ENCODE results near the gene NCS1. TPM values are rescaled to one million over a fixed set of nuclear protein-coding genes. Genes with fewer than 3 reads are reported as not detected.
A peak's percentile ranks its signal among the peaks of the same experiment; 100 is the strongest.

NCS1 gene
- total RNA-seq, 4 donors from 2014 or later, result 105 to 231 (median 127) TPM

DNA sequence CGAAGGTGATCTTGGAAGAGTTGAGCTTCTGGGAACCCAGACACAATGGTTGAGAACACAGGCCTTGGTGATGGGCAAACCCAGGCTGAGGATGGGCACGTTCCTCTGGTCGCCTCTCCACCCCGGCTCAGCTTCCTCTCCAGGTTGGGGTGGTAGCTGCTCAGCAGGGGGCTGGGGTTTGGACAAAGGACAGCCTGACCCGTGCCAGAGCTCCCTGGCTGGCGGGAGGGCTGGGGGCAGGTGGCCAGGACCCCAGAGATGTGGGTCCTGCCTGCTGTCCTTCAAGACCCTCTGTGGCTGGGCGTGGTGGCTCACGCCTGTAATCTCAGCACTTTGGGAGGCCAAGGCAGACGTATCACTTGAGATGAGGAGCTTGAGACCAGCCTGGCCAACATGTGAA lies 25.2 kb downstream of the NCS1 start:
- H3K9me3 ChIP-seq, result no peaks in the 10 kb centered on the region
- H3K4me1 ChIP-seq, result peaks cover 0 to 100% (median 65%) of the 10 kb centered on the region in 3 donors
- peak overlapping the region; percentile 70 to 98 (median 92) for H3K27ac ChIP-seq
- no peaks in the 10 kb centered on the region for H3K36me3 ChIP-seq
- TF ChIP-seq POLR2A (IDR thresholded peaks at IDR 0.05) (no peak), EP300 (IDR thresholded peaks at IDR 0.05) (no peak), POLR2AphosphoS5 (IDR thresholded peaks at IDR 0.05) (no peak)
- TF ChIP-seq, protein P1, sequence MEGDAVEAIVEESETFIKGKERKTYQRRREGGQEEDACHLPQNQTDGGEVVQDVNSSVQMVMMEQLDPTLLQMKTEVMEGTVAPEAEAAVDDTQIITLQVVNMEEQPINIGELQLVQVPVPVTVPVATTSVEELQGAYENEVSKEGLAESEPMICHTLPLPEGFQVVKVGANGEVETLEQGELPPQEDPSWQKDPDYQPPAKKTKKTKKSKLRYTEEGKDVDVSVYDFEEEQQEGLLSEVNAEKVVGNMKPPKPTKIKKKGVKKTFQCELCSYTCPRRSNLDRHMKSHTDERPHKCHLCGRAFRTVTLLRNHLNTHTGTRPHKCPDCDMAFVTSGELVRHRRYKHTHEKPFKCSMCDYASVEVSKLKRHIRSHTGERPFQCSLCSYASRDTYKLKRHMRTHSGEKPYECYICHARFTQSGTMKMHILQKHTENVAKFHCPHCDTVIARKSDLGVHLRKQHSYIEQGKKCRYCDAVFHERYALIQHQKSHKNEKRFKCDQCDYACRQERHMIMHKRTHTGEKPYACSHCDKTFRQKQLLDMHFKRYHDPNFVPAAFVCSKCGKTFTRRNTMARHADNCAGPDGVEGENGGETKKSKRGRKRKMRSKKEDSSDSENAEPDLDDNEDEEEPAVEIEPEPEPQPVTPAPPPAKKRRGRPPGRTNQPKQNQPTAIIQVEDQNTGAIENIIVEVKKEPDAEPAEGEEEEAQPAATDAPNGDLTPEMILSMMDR (IDR thresholded peaks at IDR 0.05), result no peak
- no peaks in the 10 kb centered on the region for H3K27me3 ChIP-seq
- 83 to 100% methylated on average over 1 of the region's 9 CpGs for WGBS, 2 donors (ENCODE audit: low coverage in 1 of 2)
- no peak overlapping the region for H3K4me3 ChIP-seq
- ATAC-seq, result no peak

DNA sequence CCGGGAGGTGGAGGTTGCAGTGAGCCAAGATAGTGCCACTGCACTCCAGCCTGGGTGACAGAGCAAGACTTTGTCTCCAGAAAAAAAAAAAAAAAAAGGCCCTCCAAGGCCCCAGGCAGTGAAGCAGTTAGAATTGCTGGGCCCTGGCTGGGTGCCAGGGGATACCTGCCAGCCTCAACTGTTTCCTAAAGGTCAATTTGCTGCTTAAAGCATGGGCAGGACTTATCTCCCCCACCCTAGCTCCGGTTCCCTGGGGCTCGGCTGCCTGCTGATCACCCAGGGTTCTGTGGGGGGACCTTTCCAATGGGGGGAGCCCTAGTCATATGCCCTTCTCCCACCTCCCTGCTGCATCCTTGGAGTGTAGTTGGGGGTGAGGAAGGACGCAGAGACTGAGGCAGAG lies 25.7 kb downstream of the NCS1 start:
- 100% methylated on average over 1 of the region's 4 CpGs; no CpG with 5 or more reads in 1 of the 2 donors for WGBS, 2 donors (ENCODE audit: low coverage in 1 of 2)
- Histone ChIP-seq H3K36me3 (no peaks in the 10 kb centered on the region), H3K27me3 (no peaks in the 10 kb centered on the region), H3K4me3 (no peak overlapping the region), H3K9me3 (no peaks in the 10 kb centered on the region), H3K27ac (peak overlapping the region; percentile 70 to 98 (median 92)), H3K4me1 (peaks cover 0 to 96% (median 60%) of the 10 kb centered on the region in 3 donors)
- ATAC-seq, result no peak
- TF ChIP-seq EP300 (IDR thresholded peaks at IDR 0.05), result no peak
- TF ChIP-seq POLR2AphosphoS5 (IDR thresholded peaks at IDR 0.05), result no peak
- no peak for TF ChIP-seq POLR2A (IDR thresholded peaks at IDR 0.05)
- TF ChIP-seq, protein P1 (IDR thresholded peaks at IDR 0.05), result no peak

DNA sequence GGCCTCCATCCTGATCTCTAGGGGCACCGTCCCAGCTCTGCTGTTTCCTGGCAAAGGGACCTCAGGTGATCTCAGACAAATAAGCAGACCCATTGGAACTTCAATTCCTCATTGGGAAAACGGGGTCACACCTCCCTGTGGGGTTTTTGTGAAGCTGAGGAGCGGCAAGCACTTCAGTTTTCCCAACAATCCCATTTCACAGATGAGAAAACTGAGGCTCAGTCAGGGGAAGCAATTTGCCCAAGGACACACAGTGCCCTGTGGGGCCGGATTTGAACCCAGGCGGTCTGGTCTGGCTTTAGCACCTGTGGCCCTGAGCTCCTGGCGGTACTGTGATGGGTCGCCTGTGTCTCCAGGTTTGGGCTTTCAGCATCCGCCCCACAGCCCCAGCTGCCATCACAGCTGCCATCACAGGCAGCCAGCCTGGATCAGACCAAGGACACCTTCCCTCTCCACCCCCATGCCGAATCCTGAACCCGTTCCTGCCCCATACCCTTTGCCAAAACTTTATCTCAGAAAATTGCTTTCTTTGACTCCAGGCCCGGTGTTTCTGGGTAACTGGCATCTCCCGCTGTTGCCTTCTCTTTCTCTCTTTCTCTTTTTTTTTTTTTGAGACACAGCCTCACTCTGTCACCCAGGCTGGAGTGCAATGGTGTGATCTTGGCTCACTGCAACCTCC lies 26.4 kb downstream of the NCS1 start:
- no peak for ATAC-seq
- peaks cover 0 to 89% (median 55%) of the 10 kb centered on the region in 3 donors for H3K4me1 ChIP-seq
- no peak overlapping the region for H3K4me3 ChIP-seq
- H3K27me3 ChIP-seq, result no peaks in the 10 kb centered on the region
- peak; percentile 15 for TF ChIP-seq POLR2AphosphoS5 (IDR thresholded peaks at IDR 0.05)
- no peak for TF ChIP-seq EP300 (IDR thresholded peaks at IDR 0.05)
- H3K9me3 ChIP-seq, result no peaks in the 10 kb centered on the region
- peaks cover 0 to 6% of the 10 kb centered on the region in 2 donors for H3K36me3 ChIP-seq
- 57 to 58% methylated on average over 7 to 9 of the region's 12 CpGs for WGBS, 2 donors (ENCODE audit: low coverage in 1 of 2)
- peak overlapping the region; percentile 70 to 98 (median 92) for H3K27ac ChIP-seq

DNA sequence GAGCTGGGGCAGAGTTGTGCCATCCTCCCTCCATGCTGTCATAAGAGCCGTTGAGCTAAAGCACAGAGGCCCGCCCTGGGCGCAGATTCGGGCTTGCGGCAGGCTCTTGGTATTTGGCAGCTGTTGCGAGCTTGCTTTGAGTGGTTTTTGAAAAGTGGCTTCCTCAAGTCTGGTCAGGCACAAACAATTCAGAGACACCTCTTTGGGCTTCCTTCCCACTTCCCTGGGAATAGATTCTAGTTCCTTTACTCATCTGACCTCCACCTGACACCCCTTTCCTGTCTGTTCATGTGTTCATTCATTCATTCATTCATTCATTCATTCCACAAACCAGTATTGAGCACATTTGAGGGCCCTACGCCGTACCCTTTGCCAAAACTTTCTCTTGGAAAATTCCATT lies 27.4 kb downstream of the NCS1 start:
- Histone ChIP-seq H3K9me3 (no peaks in the 10 kb centered on the region), H3K4me3 (no peak overlapping the region), H3K36me3 (peaks cover 0 to 6% of the 10 kb centered on the region in 2 donors), H3K27me3 (no peaks in the 10 kb centered on the region), H3K4me1 (peaks cover 0 to 79% (median 45%) of the 10 kb centered on the region in 3 donors), H3K27ac (peak overlapping the region; percentile 70 to 98 (median 92))
- peak; percentile 66 for TF ChIP-seq POLR2AphosphoS5 (IDR thresholded peaks at IDR 0.05)
- TF ChIP-seq, protein P1 (IDR thresholded peaks at IDR 0.05), result no peak
- peak; percentile 50 for ATAC-seq
- WGBS, 2 donors (ENCODE audit: low coverage in 1 of 2), result 33 to 34% methylated on average over 4 to 5 of the region's 8 CpGs

DNA sequence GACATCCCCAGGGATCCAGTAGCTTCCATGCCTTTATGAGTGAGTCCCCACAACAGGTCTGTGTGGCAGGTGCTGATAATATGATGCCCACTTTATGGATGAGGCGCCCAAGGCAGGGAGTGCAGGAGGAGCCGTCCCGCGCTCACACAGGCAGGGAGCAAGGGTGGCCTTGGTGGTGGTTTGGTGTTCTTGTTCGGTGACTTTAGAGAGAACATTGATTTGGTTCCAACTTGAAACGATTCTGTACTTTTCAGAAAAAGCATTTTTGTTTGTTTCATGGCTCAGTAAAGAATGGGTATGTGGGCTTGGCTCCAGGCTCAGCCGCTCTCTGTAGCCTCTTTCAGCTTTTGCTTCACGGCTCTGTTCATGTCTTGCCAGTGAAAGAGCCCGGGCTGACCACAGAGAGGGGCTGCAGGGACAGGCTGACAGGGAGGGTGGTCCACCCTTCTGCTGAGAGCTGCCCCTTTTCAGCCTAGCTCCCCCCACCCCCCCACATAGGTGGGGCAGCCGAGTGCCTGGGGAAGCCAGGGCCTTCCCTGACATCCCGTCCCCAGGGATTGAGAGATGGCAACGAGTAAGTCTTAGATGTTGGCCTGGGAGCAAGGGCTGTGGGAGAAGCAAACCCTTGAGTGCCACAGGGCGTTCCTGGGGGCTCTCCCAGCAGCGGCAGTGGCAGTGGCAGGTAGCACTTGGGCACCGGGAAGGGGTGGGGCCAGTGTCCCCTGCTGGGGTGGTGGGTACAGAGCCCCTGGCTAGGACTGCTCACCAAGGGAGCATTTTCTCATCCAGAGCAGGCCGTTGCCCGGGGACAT lies 28.0 kb downstream of the NCS1 start:
- Histone ChIP-seq H3K36me3 (peaks cover 0 to 6% of the 10 kb centered on the region in 2 donors), H3K9me3 (no peaks in the 10 kb centered on the region), H3K27ac (peak overlapping the region; percentile 70 to 98 (median 92)), H3K4me3 (no peak overlapping the region), H3K27me3 (no peaks in the 10 kb centered on the region), H3K4me1 (peaks cover 0 to 73% (median 39%) of the 10 kb centered on the region in 3 donors)
- 40 to 68% methylated on average over 3 of the region's 17 CpGs for WGBS, 2 donors (ENCODE audit: low coverage in 1 of 2)
- ATAC-seq, result no peak
- TF ChIP-seq EP300 (IDR thresholded peaks at IDR 0.05) (no peak), POLR2A (IDR thresholded peaks at IDR 0.05) (no peak), POLR2AphosphoS5 (IDR thresholded peaks at IDR 0.05) (no peak)
- TF ChIP-seq, protein P1 (IDR thresholded peaks at IDR 0.05), result no peak

Data from gastroesophageal sphincter (tissue), 4 donors.